ENCODE data around the gene SULT1E1. TPM values are rescaled to one million over a fixed set of nuclear protein-coding genes. Genes with fewer than 3 reads are reported as not detected.

The SULT1E1 gene
- total and polyA plus RNA-seq, 10 of the 15 experiments (the other 5 are each of a cell fraction or from before 2014, with no cell fraction given), result not detected

DNA sequence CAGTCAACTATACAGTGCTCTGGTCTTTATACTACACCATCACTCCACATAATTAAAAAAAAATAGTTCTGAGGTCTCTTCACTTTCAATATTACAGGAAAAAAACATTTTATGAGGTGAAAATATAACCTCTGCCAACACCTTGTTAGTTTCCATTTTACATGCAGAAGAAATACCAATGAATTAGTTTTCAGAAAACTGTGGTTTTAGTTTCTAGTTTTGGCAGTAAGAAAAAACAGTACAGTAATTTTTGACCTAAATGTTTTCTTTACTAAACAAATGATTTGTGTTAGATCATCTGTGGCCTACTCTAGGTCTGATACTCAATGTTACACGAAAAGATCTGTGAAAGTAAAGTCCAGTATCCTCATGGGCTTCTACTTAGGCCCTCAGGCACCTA, 10.0 kb downstream of the SULT1E1 start (continued):
- TF ChIP-seq JUNB (IDR thresholded peaks at IDR 0.05) (peak; percentile 74), RELA (IDR thresholded peaks at IDR 0.05; ENCODE audit: borderline replicate concordance, partially characterized antibody) (no peak), TBL1XR1 (IDR thresholded peaks at IDR 0.05; ENCODE audit: low read depth, low read length) (0 out of 2 replicates have a peak, but pooled peaks have one; percentile 19), CREM (IDR thresholded peaks at IDR 0.05; ENCODE audit: low read depth) (no peak), PKNOX1 (IDR thresholded peaks at IDR 0.05) (no peak), NFXL1 (IDR thresholded peaks at IDR 0.05; ENCODE audit: borderline replicate concordance) (no peak), RAD51 (IDR thresholded peaks at IDR 0.05) (no peak), ZNF24 (IDR thresholded peaks at IDR 0.05) (0 out of 2 replicates have a peak, but pooled peaks have one; percentile 49), SMARCA5 (IDR thresholded peaks at IDR 0.05) (no peak), SMAD1 (IDR thresholded peaks at IDR 0.05; ENCODE audit: low read depth, partially characterized antibody) (no peak), NR2F1 (conservative IDR thresholded peaks at IDR 0.05) (peak; percentile 75), PAX5 (IDR thresholded peaks at IDR 0.05; ENCODE audit: borderline replicate concordance, low read depth, low read length) (no peak), NFIC (IDR thresholded peaks at IDR 0.05; ENCODE audit: low read depth, low read length) (peak; percentile 58; the same call in 1 of the 2 replicates)
- TF ChIP-seq, protein P1, sequence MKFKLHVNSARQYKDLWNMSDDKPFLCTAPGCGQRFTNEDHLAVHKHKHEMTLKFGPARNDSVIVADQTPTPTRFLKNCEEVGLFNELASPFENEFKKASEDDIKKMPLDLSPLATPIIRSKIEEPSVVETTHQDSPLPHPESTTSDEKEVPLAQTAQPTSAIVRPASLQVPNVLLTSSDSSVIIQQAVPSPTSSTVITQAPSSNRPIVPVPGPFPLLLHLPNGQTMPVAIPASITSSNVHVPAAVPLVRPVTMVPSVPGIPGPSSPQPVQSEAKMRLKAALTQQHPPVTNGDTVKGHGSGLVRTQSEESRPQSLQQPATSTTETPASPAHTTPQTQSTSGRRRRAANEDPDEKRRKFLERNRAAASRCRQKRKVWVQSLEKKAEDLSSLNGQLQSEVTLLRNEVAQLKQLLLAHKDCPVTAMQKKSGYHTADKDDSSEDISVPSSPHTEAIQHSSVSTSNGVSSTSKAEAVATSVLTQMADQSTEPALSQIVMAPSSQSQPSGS (IDR thresholded peaks at IDR 0.05; ENCODE audit: low read length), result peak; percentile 63

Data from GM12878 (cell line).